Testis (tissue), 2 donors: Measurements from ENCODE around the gene HAPLN2.

Experiments
- CTCF ChIP-seq, 3 experiments: fragments of 450-650 bp in 2 of 3; fragments of 200-600 bp in 1 of 3; sonication (generic) in 1 of 3; IDR thresholded peaks; one replicate each; pipeline ENCODE4 v1.5.1; 2016 to 2019; ENCODE audit warnings: antibody characterized with exemption in 3 of 3, mild to moderate bottlenecking in 2 of 3, moderate library complexity in 1 of 3
- POLR2A ChIP-seq: fragments of 450-650 bp; IDR thresholded peaks from one replicate; pipeline ENCODE4 v1.6.1; 2017; ENCODE audit warnings: antibody characterized with exemption, mild to moderate bottlenecking, moderate library complexity

- TF ChIP-seq CTCF (IDR thresholded peaks at IDR 0.05) (no peak), POLR2A (no peak)
These were observed 39.8 kb downstream of the HAPLN2 start for GRCh38 chr1:156658945-156659574.
